GM12878 (cell line): ENCODE results near the gene PLGRKT. TPM values are rescaled to one million over a fixed set of nuclear protein-coding genes. Genes with fewer than 3 reads are reported as not detected.

Experiments used
- ATAC-seq: fragments of 200-7000 bp; cut with Tn5 transposase; 3 replicates; pipeline ENCODE4 v1.9.1; 2020; ENCODE audit warnings: mild to moderate bottlenecking, moderate library complexity
- BruUV-seq: library from RNA; stranded (reverse); fragments of 400-500 nt; replicated peaks from 2 replicates; lab custom pipeline; 2021; lab: Mats Ljungman, UMichigan
- CTCF ChIA-PET: fragments of 300-600 bp; sonication (Branson Sonifier 250); formaldehyde crosslinking; extraction: SDS; loops from one replicate; lab custom pipeline; 2021; ENCODE audit warnings: inconsistent platforms; lab: Yijun Ruan, JAX
- POLR2A ChIA-PET: fragments of 350-600 bp; formaldehyde crosslinking; extraction: SDS; loops from one replicate; lab custom pipeline; 2021; ENCODE audit warnings: inconsistent platforms; lab: Charles Lee
- RAD21 ChIA-PET: fragments of 300-600 bp; sonication (Branson Sonifier 250); formaldehyde crosslinking; loops from one replicate; lab custom pipeline; 2023; ENCODE audit warnings: antibody characterized with exemption; ENCODE audit not compliant: unreplicated experiment; lab: Charles Lee
- SMC1A ChIA-PET: fragments of 300-600 bp; sonication (Branson Sonifier 250); formaldehyde crosslinking; loops from one replicate; lab custom pipeline; 2023; ENCODE audit not compliant: unreplicated experiment, uncharacterized antibody; lab: Charles Lee
- DNase-seq: peaks from one replicate; pipeline ENCODE4 v3.0.0-alpha.2; 2011; ENCODE audit warnings: low read depth, low spot score
- FAIRE-seq: peaks from 3 replicates; lab custom pipeline; 2011; peaks lifted over from hg19 to GRCh38; lab: Jason Lieb, UNC
- H2AFZ ChIP-seq: 2 replicates; pipeline ENCODE4 v1.6.0; 2011; ENCODE audit warnings: low read depth, low read length, control low read depth; ENCODE audit not compliant: control insufficient read depth
- H3K27ac ChIP-seq: 2 replicates; pipeline ENCODE4 v1.5.1; 2011; ENCODE audit warnings: control low read depth; ENCODE audit not compliant: control insufficient read depth, insufficient read depth
- H3K27me3 ChIP-seq, 2 experiments: replicated peaks in 1 of 2; 2 replicates each; pipeline versions ENCODE4 v1.6.0 to v1.6.1; 2011; ENCODE audit warnings: low read length in 1 of 2; ENCODE audit not compliant: control insufficient read depth in 2 of 2, insufficient read depth in 2 of 2
- H3K36me3 ChIP-seq, 2 experiments: 2 replicates each; pipeline ENCODE4 v1.5.1; 2011; ENCODE audit warnings: low read length in 1 of 2; ENCODE audit not compliant: control insufficient read depth in 2 of 2, insufficient read depth in 2 of 2
- H3K4me1 ChIP-seq: 2 replicates; pipeline ENCODE4 v1.6.1; 2011; ENCODE audit warnings: mild to moderate bottlenecking, low read length, moderate library complexity, mixed read lengths; ENCODE audit not compliant: control insufficient read depth, insufficient read depth
- H3K4me2 ChIP-seq: 2 replicates; pipeline ENCODE4 v1.6.0; 2011; ENCODE audit warnings: control low read depth; ENCODE audit not compliant: control insufficient read depth, insufficient read depth
- H3K4me3 ChIP-seq: fragments of 200-600 bp; sonication (generic); 2 replicates; pipeline ENCODE4 v1.5.1; 2016
- H3K79me2 ChIP-seq: 2 replicates; pipeline ENCODE4 v1.6.0; 2011; ENCODE audit warnings: low read length; ENCODE audit not compliant: control insufficient read depth, insufficient read depth
- H3K9ac ChIP-seq: 2 replicates; pipeline ENCODE4 v1.8.0; 2011; ENCODE audit warnings: low read length, control low read depth, mixed read lengths; ENCODE audit not compliant: control insufficient read depth, insufficient read depth
- H3K9me3 ChIP-seq: replicated peaks from 3 replicates; pipeline ENCODE4 v1.5.1; 2011; ENCODE audit warnings: mild to moderate bottlenecking, low read length; ENCODE audit not compliant: control insufficient read depth, insufficient read depth
- H4K20me1 ChIP-seq: 2 replicates; pipeline ENCODE4 v1.6.0; 2011; ENCODE audit not compliant: control insufficient read depth, insufficient read depth
- CUX1 ChIP-seq: IDR thresholded peaks from 2 replicates; pipeline ENCODE4 v1.6.1; 2012; ENCODE audit warnings: improper control_type of control experiment, low read depth, low read length; ENCODE audit not compliant: insufficient replicate concordance
- RELB ChIP-seq: fragments of 450-650 bp; IDR thresholded peaks from 2 replicates; pipeline ENCODE4 v1.6.1; 2017; ENCODE audit warnings: low read depth, mild to moderate bottlenecking, moderate library complexity
- SUZ12 ChIP-seq: fragments of 200-600 bp; sonication (generic); IDR thresholded peaks from one replicate; pipeline ENCODE4 v1.6.1; 2018; ENCODE audit warnings: antibody characterized with exemption, mild to moderate bottlenecking; ENCODE audit not compliant: unreplicated experiment
- ZNF24 ChIP-seq: fragments of 450-650 bp; IDR thresholded peaks from 2 replicates; pipeline ENCODE4 v1.6.1; 2017; ENCODE audit warnings: antibody characterized with exemption, mild to moderate bottlenecking
- WGBS: methylation state at CpG from one replicate; pipeline ENCODE4 v1.1.6; 2016; ENCODE audit warnings: low lambda C conversion rate; ENCODE audit not compliant: insufficient replicate concordance, insufficient coverage; ENCODE audit errors: missing lambda C conversion rate; 5-methylcytosine and 5-hydroxymethylcytosine counted together
- in situ Hi-C: fragments of 300-500 bp; cut with MboI; formaldehyde crosslinking; loops from 9 replicates; pipeline ENCODE4 v1.14.3; 2018; ENCODE audit warnings: mixed read lengths
- intact Hi-C: fragments of 100-400 bp; cut with micrococcal nuclease; formaldehyde crosslinking; loops from one replicate; pipeline ENCODE4 v1.14.2; 2022; ENCODE audit not compliant: unreplicated experiment
- polyA plus RNA-seq, 11 experiments: library from polyadenylated mRNA; depleted of rRNA in 4 of 11; unstranded in 6 of 11; stranded (reverse) in 5 of 11; fragments of >200 nt; fragmentation: Nextera tagmentation in 4 of 11; fragmentation: Illumina TruSeq in 1 of 11; extraction: Ambion mirVana in 4 of 11; extraction: Trizol in 1 of 11; gene quantifications; 1 replicate in 1 of 11; 2 replicates in 10 of 11; pipeline versions ENCODE4 v1.2.1 to v1.2.3, GENCODE V29; 2011 to 2016; ENCODE audit warnings: inconsistent platforms in 2 of 11, missing spikeins in 2 of 11, low read depth in 1 of 11
- total RNA-seq, 4 experiments: library from RNA; depleted of rRNA in 3 of 4; stranded (reverse); fragments of >200 nt in 3 of 4; fragmentation: Illumina TruSeq in 1 of 4; extraction: Trizol in 1 of 4; gene quantifications; 2 replicates each; pipeline versions ENCODE4 v1.2.1 to v1.2.3, GENCODE V29; 2013 to 2021

Gene PLGRKT
- total and polyA plus RNA-seq, 10 of the 15 experiments (the other 5 are each of a cell fraction or from before 2014, with no cell fraction given), result 25.2 to 72.3 (median 38.4) TPM

- intact Hi-C loops, result no loop called here
- no peak overlapping the region for H2AFZ ChIP-seq
- FAIRE-seq (no peak), ATAC-seq (no peak), DNase-seq (no peak)
- no TSS peak for BruUV-seq
- H3K9me3 ChIP-seq, result no peaks in the 10 kb centered on the region
- in situ Hi-C loops, result no loop called here
- no peak overlapping the region for H3K27ac ChIP-seq
- no peaks in the 10 kb centered on the region for H3K79me2 ChIP-seq
- H4K20me1 ChIP-seq, result no peaks in the 10 kb centered on the region
- POLR2A ChIA-PET, result no interaction called here
- TF ChIP-seq ZNF24, result no peak
- TF ChIP-seq CUX1, result no peak
- TF ChIP-seq SUZ12, result no peak
- no peak for TF ChIP-seq RELB
- peaks cover 9% of the 10 kb centered on the region; the same call in 1 of the 2 replicates for H3K4me1 ChIP-seq
- CTCF ChIA-PET, result no interaction called here
- no peaks in the 10 kb centered on the region for H3K27me3 ChIP-seq
- RAD21 ChIA-PET, result no interaction called here
- no peak overlapping the region for H3K4me2 ChIP-seq
- SMC1A ChIA-PET, result interaction anchor here (1.4 kb wide), 1 partner anchor 51 kb away, joined by 3 read pairs; no protein-coding TSS in a partner anchor
- H3K4me3 ChIP-seq, result no peak overlapping the region
- WGBS, result 88% methylated on average over 5 of the region's 5 CpGs
- H3K9ac ChIP-seq, result no peak overlapping the region
- H3K36me3 ChIP-seq, result no peaks in the 10 kb centered on the region
Measured at GRCh38 chr9:5388026-5388819, 49.5 kb downstream of the PLGRKT start.
